GM12801 (cell line): Measurements from ENCODE around the gene FOXP1.

Source experiments
- TF ChIP-seq, protein P1 (sequence below): IDR thresholded peaks from one replicate; pipeline ENCODE4 v1.5.1; 2011; ENCODE audit warnings: control low read depth; ENCODE audit not compliant: insufficient read length; ENCODE audit errors: extremely low read depth

The FOXP1 gene

DNA sequence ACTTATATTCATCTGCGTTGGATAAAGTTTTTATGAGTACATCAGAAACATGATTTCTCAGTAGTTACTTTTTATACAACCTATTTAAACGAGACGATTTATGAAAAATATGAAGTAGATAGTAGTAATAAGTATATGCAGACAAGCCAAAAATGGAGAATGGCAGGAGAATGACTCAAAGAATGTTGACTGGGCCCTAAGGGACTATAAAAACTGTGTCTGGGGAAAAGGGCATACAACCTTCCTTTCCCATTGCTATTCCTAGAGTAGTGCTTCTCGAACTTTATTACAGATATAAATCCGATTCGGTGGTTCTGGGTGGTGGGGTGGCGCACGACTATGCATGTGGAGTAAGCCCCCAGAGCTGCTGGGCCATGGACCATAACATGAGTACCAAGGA, 558.5 kb downstream of the FOXP1 start:
- TF ChIP-seq, protein P1, sequence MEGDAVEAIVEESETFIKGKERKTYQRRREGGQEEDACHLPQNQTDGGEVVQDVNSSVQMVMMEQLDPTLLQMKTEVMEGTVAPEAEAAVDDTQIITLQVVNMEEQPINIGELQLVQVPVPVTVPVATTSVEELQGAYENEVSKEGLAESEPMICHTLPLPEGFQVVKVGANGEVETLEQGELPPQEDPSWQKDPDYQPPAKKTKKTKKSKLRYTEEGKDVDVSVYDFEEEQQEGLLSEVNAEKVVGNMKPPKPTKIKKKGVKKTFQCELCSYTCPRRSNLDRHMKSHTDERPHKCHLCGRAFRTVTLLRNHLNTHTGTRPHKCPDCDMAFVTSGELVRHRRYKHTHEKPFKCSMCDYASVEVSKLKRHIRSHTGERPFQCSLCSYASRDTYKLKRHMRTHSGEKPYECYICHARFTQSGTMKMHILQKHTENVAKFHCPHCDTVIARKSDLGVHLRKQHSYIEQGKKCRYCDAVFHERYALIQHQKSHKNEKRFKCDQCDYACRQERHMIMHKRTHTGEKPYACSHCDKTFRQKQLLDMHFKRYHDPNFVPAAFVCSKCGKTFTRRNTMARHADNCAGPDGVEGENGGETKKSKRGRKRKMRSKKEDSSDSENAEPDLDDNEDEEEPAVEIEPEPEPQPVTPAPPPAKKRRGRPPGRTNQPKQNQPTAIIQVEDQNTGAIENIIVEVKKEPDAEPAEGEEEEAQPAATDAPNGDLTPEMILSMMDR, result no peak

DNA sequence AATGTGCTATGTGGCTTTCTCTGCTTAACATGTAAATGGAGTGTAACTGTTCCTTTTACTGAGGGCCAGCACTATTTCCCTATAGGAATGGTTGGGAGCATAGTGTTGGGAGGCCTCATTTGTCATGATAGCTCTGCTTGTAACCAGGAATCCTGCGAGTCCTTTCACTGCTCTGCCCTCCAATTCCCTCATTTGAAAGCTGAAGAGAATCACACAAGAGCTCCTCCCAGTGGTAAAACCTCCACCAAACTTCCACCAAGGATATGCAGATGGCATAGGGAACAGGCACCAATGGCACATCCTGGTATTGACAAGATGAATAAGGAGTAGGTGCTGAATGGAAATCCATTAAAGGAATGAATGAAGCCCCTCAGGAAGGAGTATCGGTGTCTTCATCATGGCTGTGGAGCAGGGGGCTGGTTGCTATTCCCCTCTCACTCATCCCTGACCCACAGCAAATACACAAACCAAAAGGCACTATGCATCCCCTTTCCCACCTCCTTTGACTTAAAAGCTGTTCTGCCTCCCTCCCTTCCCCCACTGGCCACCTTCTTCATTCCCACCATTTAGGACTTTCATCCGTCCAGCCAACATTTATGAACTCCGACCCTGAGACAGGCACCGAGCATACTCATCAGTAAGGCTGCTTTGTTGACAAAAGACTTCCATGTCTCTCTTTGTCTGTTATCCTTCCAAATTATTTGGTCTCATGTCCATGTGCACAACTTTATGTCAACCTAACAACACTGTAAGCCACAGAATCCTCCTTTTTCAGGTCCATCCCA, 560.8 kb downstream of the FOXP1 start:
- TF ChIP-seq, protein P1, result no peak

DNA sequence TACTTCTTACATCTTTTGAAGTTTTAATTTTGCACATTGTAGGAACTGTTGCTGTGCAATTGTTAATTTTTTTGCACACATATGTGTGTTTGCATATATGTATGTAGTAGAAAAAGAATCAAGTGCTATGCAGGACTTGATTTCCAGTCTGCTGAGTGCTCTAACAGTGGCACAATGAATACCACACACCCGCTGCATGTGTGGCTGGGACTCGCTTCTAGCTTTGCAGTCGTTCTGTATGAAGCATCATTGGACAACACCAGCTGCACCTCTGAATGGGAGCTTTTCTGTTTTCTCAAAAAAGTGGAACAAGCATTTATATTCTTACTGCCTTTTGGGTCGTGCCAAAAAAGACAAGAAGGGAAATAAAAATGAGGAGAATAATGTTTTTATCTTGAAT, 564.7 kb downstream of the FOXP1 start:
- TF ChIP-seq, protein P1, result no peak

DNA sequence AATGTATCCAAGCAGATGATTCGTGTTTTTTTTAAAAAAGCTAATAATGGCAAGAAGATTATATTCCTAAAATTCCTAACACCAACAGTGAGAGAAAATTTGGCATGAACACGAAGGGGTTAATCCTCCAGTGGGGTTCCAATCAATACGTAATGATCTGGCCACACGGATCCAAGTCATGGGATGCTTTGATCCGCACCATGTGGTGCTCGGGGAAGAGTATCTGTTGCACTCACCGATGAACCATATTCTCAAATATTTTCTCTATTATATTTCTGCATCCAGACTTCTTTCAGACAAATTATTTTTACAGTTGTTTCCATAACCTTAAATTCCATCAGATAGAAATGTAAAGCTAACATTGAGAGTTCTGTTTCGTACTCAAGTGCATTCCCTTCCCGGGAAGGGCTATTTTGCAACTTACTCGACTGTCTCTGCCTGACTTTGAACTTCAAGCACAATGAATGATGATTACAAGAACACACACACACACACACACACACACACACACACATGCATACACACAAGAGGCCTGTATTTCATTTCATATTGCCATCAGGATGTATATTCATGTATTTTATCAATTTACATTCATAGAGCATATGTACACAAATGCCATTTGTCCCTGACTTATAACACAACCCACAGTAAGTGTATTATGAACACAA, 567.2 kb downstream of the FOXP1 start:
- TF ChIP-seq, protein P1, result no peak

DNA sequence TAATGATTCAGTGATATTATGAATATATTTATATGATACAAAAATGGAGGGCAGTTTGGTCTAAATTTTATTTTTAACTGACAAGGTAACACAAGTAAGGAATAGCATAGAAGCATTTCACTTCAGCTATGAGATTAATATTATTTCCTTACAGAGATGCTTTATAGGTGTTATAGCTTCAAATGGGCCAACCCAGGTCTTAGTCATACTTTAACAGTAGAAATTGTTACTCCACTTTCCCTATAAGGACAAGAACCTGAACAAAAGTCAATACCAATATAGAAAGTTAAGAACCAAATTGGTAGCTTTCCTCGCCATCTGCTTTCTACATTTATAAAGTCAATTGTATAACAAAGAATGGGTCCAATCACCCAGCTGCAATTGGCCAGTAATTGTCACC, 570.6 kb downstream of the FOXP1 start:
- TF ChIP-seq, protein P1, result no peak

DNA sequence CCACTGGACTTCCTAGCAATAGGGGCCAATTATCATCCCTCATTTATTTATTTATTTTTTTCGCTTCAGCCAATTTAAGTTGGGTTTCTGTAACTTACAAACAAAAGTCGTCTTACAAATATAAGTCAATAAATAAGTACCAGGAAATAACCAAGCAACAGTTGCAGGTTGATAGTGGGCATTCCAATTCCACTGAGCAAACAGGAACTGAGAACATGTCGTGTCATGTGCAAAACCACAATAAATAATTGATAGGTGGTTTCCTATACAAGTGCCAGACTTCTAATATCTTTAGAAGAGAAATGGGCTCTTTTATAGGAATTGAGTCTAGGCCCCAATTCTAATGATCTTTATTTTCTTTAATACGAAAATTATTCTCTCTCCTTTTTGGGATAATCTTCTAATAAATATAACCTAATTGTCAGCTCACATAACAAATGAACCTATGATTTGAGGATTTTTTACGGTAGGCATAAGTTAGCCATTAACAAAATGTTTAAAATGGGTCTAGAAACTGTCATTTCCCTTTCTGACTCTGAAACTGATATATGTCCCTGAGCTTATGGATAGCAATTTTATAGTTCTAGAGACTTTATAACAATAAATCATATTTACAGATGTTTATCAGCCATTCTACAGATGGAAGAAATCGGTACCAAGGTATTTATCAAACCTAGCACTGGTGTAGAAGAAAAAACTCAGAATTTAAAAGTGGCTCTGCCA, 571.8 kb downstream of the FOXP1 start:
- TF ChIP-seq, protein P1, result no peak

DNA sequence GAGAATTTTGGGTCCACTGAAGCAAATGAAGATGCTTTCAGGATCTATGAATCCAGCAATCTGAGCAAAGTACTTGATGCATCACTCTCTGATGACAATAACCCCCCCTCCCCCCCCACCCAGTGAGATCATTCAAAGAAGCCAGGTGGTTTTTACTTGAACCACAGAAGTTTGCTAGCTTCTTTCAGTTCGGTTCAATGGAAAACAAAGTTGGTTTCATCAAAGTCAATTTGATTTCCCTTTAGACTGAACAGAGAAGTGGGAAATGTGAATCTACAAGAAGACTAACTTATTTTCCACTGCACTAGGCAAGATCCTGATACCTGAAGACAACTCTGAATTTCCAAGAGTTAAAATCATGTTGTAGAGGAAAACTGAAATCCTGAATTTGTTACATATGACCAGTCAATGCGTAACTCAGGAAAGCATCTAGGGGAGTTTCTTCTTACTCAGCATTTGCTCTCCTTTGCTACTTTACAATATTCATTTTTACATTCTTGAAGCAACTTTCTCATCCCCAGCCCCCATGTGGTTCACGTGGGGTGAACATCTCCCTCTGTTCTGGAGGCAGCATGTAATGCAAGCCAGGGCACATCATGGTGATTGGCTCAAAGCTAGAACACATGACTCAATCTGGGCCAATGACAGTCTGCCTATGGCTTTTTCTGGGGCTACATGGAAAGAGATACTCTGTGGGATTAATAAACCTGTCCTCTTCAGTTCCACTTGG, 572.6 kb downstream of the FOXP1 start:
- TF ChIP-seq, protein P1, result no peak
